Calu3 (cell line): ENCODE measurements around the gene ELOVL6. TPM values are rescaled to one million over a fixed set of nuclear protein-coding genes. Genes with fewer than 3 reads are reported as not detected.

Experiments
- BruUV-seq: library from RNA; stranded (reverse); fragments of 400-500 nt; replicated peaks from 2 replicates; lab custom pipeline; 2021; lab: Mats Ljungman, UMichigan
- CTCF ChIA-PET: fragments of 300-600 bp; sonication (Branson Sonifier 250); formaldehyde crosslinking; loops from one replicate; lab custom pipeline; 2022; ENCODE audit warnings: antibody characterized with exemption; lab: Charles Lee
- DNase-seq: peaks from one replicate; pipeline ENCODE4 v3.0.0; 2022
- H3K27ac Mint-ChIP-seq: one replicate; pipeline ENCODE4 v1.8.0; 2022; ENCODE audit warnings: mixed read lengths; ENCODE audit not compliant: unreplicated experiment
- H3K27me3 Mint-ChIP-seq: one replicate; pipeline ENCODE4 v1.8.0; 2022; ENCODE audit warnings: mixed read lengths; ENCODE audit not compliant: unreplicated experiment
- H3K36me3 Mint-ChIP-seq: one replicate; pipeline ENCODE4 v1.8.0; 2022; ENCODE audit warnings: mild to moderate bottlenecking, moderate library complexity, mixed read lengths; ENCODE audit not compliant: insufficient read depth, unreplicated experiment
- H3K4me1 Mint-ChIP-seq: one replicate; pipeline ENCODE4 v1.8.0; 2022; ENCODE audit warnings: mild to moderate bottlenecking, low read depth, mixed read lengths; ENCODE audit not compliant: unreplicated experiment
- H3K4me3 Mint-ChIP-seq: one replicate; pipeline ENCODE4 v1.8.0; 2022; ENCODE audit warnings: mild to moderate bottlenecking, low read depth, moderate library complexity, mixed read lengths; ENCODE audit not compliant: unreplicated experiment
- H3K9me3 Mint-ChIP-seq: one replicate; pipeline ENCODE4 v1.8.0; 2022; ENCODE audit warnings: low read depth, mixed read lengths; ENCODE audit not compliant: unreplicated experiment
- CTCF ChIP-seq: fragments of 200-600 bp; IDR thresholded peaks from one replicate; pipeline ENCODE4 v1.8.0; 2022; ENCODE audit warnings: antibody characterized with exemption; ENCODE audit not compliant: unreplicated experiment
- intact Hi-C: fragments of 100-400 bp; cut with micrococcal nuclease; formaldehyde crosslinking; loops from one replicate; pipeline ENCODE4 v1.10.0; 2022; ENCODE audit not compliant: unreplicated experiment
- total RNA-seq: library from RNA; stranded (reverse); gene quantifications from 2 replicates; pipeline ENCODE4 v1.2.3, GENCODE V29; 2022

The ELOVL6 gene
- total RNA-seq, 1 experiment from 2014 or later = 26.1 TPM

- intact Hi-C loops = no loop called here
- CTCF ChIA-PET = interaction anchor here (0.6 kb wide), 1 partner anchor 19 kb away, joined by 3 read pairs; no protein-coding TSS in a partner anchor
- Mint-ChIP-seq H3K4me3 (no peak overlapping the region), H3K9me3 (no peaks in the 10 kb centered on the region), H3K36me3 (no peaks in the 10 kb centered on the region), H3K27me3 (no peaks in the 10 kb centered on the region), H3K4me1 (peaks cover 23% of the 10 kb centered on the region), H3K27ac (no peak overlapping the region)
- BruUV-seq = no TSS peak
- no peak for TF ChIP-seq CTCF
- no peak for DNase-seq
These were observed 59.9 kb downstream of the ELOVL6 start for GRCh38 chr4:110138551-110138950.

- intact Hi-C loops = no loop called here
- CTCF ChIA-PET = no interaction called here
- no peak for DNase-seq
- no peak for TF ChIP-seq CTCF
- Mint-ChIP-seq H3K4me1 (peaks cover 31% of the 10 kb centered on the region), H3K4me3 (no peak overlapping the region), H3K36me3 (no peaks in the 10 kb centered on the region), H3K27me3 (no peaks in the 10 kb centered on the region), H3K27ac (no peak overlapping the region), H3K9me3 (no peaks in the 10 kb centered on the region)
- no TSS peak for BruUV-seq
These were observed 60.6 kb downstream of the ELOVL6 start for GRCh38 chr4:110137829-110138228.

GRCh38 chr4:110135523-110135922, 62.9 kb downstream of the ELOVL6 start:
- intact Hi-C loops = no loop called here
- H3K27ac Mint-ChIP-seq = no peak overlapping the region
- CTCF ChIA-PET = no interaction called here

GRCh38 chr4:110135076-110135475, 63.3 kb downstream of the ELOVL6 start:
- DNase-seq = no peak
- H3K36me3 Mint-ChIP-seq = no peaks in the 10 kb centered on the region
- H3K27me3 Mint-ChIP-seq = no peaks in the 10 kb centered on the region
- H3K9me3 Mint-ChIP-seq = no peaks in the 10 kb centered on the region
- H3K4me3 Mint-ChIP-seq = no peak overlapping the region
- no peak for TF ChIP-seq CTCF
- CTCF ChIA-PET = no interaction called here
- H3K4me1 Mint-ChIP-seq = peaks cover 46% of the 10 kb centered on the region
- intact Hi-C loops = no loop called here
- no TSS peak for BruUV-seq
- H3K27ac Mint-ChIP-seq = no peak overlapping the region

More at GRCh38 chr4:110135523-110135922, 62.9 kb downstream of the ELOVL6 start:
- H3K27me3 Mint-ChIP-seq = no peaks in the 10 kb centered on the region
- no peaks in the 10 kb centered on the region for H3K9me3 Mint-ChIP-seq
- peaks cover 46% of the 10 kb centered on the region for H3K4me1 Mint-ChIP-seq
- TF ChIP-seq CTCF = no peak
- H3K4me3 Mint-ChIP-seq = no peak overlapping the region
- BruUV-seq = no TSS peak
- no peaks in the 10 kb centered on the region for H3K36me3 Mint-ChIP-seq
- DNase-seq = no peak
